Activated naive CD4-positive, alpha-beta T cell treated with anti-CD3 and anti-CD28 coated beads, Interleukin-2, amount 50 U/mL, for 24 hours (primary cell): Measurements from ENCODE around the gene MRGPRX3.
"Not testable (repeated sequence)": the region's sequence is repeated elsewhere in the genome, so short reads cannot be mapped to it uniquely, and the experiment has no call there.

Experiments
- H3K27ac Mint-ChIP-seq: one replicate; pipeline ENCODE4 v1.8.0; 2021; ENCODE audit warnings: mild to moderate bottlenecking, mixed read lengths
- H3K27me3 Mint-ChIP-seq: one replicate; pipeline ENCODE4 v1.8.0; 2021; ENCODE audit warnings: mixed read lengths
- H3K36me3 Mint-ChIP-seq: one replicate; pipeline ENCODE4 v1.8.0; 2021; ENCODE audit warnings: mixed read lengths
- H3K4me1 Mint-ChIP-seq: one replicate; pipeline ENCODE4 v1.8.0; 2021; ENCODE audit warnings: mixed read lengths
- H3K4me3 Mint-ChIP-seq: one replicate; pipeline ENCODE4 v1.8.0; 2021; ENCODE audit warnings: mild to moderate bottlenecking, mixed read lengths
- H3K9me3 Mint-ChIP-seq: one replicate; pipeline ENCODE4 v1.8.0; 2021; ENCODE audit warnings: mixed read lengths

MRGPRX3 gene

DNA sequence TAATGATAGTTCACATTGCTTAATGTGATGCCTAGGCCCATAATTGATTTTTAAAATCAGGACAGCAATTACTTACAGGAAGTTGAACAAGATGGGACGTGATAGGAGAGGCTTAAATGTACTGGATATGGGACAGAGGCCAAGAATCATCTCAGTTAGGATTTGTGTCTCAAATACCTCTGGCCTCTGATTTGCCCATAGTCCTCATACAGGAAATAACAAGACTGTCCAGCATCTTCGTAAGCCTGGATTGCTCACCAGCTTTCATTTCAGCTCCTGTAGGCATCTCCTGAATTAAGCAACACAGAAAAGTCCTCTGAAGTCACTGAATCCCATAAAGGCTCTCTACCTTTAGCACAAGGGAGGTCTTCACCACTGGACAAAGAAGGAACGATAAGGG is at the start of gene MRGPRX3:
Gene MRGPRX3, plus strand, starts transcription at position 231 of the 400 bp plus-strand sequence. CDS start 4,632 bp downstream, outside the sequence.
- Mint-ChIP-seq H3K9me3 (no peaks in the 10 kb centered on the region), H3K27ac (no peak within 1 kb of the TSS), H3K4me1 (no peaks in the 10 kb centered on the region), H3K4me3 (no peak within 1 kb of the TSS), H3K36me3 (no peaks in the 10 kb centered on the region), H3K27me3 (peaks cover 22% of the 10 kb centered on the region)

DNA sequence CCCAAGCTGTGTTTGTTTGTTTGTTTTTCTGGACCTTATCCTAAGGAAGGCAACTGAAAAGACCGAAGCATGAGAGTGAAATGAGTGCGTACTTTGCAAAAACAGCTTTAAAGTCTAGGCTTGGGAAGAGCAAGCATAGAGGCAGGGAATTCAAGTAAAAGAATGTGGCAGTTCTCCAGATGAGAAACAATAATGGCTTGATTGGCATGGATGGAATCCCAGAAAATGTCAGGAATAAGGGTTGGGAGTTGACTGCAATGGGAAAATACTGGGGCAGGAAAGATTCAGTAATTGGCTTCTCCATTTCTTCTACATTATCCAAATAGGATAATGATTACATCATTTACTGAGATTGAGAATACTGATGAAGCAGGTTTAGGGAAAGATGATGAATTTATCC is 44.0 kb upstream of the MRGPRX3 start:
- Mint-ChIP-seq H3K27me3 (no peaks in the 10 kb centered on the region), H3K9me3 (no peaks in the 10 kb centered on the region), H3K4me3 (no peak overlapping the region), H3K27ac (no peak overlapping the region), H3K36me3 (peaks cover 11% of the 10 kb centered on the region), H3K4me1 (peaks cover 7% of the 10 kb centered on the region)

DNA sequence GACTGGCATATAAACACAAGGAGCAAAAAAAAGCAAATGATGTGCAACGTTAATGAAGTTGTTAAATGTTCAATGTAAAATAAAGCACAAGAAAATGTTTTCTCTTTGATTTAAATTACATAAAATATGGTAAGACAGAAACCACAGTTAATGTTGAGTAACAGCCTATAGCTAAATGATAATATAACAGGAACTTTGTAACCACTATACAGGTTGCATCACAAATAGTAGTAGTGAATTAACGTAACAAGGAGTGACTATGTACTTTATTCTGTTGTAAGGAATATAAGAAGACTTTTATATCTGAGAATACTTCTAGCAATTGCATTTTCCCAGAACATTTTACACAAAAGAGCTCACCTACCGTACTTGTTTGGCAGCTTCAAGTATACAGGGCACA is 43.4 kb upstream of the MRGPRX3 start:
- peaks cover 9% of the 10 kb centered on the region for H3K36me3 Mint-ChIP-seq
- no peak overlapping the region for H3K27ac Mint-ChIP-seq
- H3K9me3 Mint-ChIP-seq, result no peaks in the 10 kb centered on the region
- H3K27me3 Mint-ChIP-seq, result no peaks in the 10 kb centered on the region
- no peak overlapping the region for H3K4me3 Mint-ChIP-seq
- H3K4me1 Mint-ChIP-seq, result peaks cover 7% of the 10 kb centered on the region

DNA sequence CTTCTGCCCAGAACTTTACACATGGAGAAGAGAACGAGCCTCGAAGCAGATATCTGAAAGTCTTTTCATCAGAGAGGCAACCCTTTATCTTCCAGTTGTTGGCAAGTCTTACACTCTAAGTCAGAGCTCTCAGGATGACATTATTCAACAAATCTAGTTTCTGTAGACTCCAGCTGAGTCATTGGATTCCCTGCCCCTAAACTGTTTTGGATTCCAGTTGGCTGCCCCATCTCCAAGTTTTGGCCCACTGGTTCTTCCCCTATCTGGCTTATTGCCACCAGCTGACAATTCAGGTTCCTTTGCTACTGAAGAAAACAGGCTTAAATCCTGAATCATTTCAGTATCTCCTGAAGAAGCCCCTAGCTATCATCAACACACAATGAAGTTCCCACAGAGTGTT is 40.6 kb upstream of the MRGPRX3 start:
- no peak overlapping the region for H3K27ac Mint-ChIP-seq

DNA sequence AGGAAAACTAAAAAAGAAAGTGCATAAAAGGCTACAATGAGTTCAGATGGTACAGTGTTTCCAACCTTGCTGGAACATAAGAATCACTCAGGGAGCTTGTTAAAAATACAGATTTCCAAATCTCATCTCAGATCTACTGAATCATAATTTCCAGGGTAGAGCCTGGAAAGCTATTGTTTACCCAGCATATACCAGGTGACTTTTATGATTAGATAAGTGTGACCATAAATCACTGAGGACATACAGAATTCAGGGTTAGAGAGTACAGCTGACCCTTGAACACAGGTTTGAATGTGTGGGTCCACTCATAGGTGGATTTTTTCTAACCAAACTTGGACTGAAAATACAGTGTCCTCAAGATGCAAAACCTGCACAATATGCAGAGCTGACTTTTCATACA is 38.4 kb upstream of the MRGPRX3 start:
- no peak overlapping the region for H3K4me3 Mint-ChIP-seq
- H3K36me3 Mint-ChIP-seq, result peaks cover 18% of the 10 kb centered on the region
- no peaks in the 10 kb centered on the region for H3K27me3 Mint-ChIP-seq
- H3K4me1 Mint-ChIP-seq, result peaks cover 13% of the 10 kb centered on the region
- H3K9me3 Mint-ChIP-seq, result no peaks in the 10 kb centered on the region
- no peak overlapping the region for H3K27ac Mint-ChIP-seq

More for the DNA sequence above, 40.6 kb upstream of the MRGPRX3 start:
- peaks cover 15% of the 10 kb centered on the region for H3K36me3 Mint-ChIP-seq
- H3K4me1 Mint-ChIP-seq, result peaks cover 13% of the 10 kb centered on the region
- H3K27me3 Mint-ChIP-seq, result no peaks in the 10 kb centered on the region
- no peak overlapping the region for H3K4me3 Mint-ChIP-seq
- H3K9me3 Mint-ChIP-seq, result no peaks in the 10 kb centered on the region

DNA sequence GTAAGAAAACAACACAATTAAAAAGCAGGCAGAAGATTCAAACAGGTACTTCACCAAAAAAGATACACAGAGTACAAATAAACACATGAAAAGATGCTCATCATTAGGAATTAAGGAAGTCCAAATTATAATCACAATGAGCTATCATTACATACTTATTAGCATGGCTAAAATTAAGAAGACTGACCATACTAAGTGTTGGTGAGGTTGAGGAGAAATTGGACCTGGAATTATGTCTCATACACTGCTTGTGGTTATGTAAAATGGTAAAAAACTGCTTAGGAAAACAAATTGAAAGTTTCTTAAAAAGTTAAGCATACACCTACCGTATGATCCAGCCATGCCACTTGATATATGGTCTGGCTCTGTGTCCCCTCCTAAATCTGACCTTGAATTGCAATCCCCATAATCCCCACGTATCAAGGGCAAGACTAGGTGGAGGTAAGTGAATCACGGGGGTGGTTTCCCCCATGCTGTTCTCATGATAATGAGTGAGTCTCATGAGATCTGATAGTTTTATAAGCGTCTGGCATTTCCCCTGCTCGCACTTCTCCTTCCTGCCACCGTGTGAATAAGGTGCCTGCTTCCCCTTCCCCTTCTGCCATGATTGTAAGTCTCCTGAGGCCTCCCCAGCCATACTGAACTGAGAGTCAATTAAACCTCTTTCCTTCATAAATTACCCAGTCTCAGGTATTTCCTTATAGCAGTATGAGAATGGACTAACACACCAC is 31.3 kb upstream of the MRGPRX3 start:
- H3K27me3 Mint-ChIP-seq, result no peaks in the 10 kb centered on the region
- H3K4me1 Mint-ChIP-seq, result peaks cover 52% of the 10 kb centered on the region
- peaks cover 18% of the 10 kb centered on the region for H3K36me3 Mint-ChIP-seq
- H3K4me3 Mint-ChIP-seq, result no peak overlapping the region
- H3K9me3 Mint-ChIP-seq, result no peaks in the 10 kb centered on the region
- peak overlapping the region; percentile 68 for H3K27ac Mint-ChIP-seq

DNA sequence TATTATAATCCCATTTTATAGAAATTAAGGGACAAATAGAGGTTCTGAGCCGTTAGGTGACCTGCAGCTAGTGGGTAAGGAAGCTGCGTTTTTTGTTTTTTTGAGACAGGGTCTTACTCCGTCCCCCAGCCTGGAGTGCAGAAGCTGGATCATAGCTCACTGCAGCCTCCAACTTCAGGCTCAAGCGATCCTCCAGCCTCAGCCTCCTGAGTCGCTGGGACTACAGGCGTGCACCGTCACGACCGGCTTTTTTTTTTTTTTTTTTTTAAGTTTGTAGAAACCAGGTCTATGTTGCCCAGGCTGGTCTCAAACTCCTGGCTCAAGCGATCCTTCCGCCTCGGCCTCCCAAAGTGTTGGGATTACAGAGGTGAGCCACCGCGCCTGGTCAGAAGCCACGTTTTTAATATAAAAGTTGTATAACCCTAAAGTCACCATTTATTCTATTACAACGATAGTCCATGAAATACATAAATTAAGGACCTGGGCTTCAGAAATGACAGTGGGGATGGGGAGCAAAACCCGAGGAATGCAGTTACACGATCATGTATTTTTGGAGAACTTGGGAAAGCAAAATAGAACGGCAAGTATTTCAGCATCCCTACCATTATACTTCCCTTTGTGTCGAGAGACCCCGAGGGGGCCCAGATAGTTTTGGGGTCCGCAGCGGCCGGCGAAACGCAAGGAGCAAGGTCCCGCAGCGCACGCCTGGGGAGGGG is 27.1 kb upstream of the MRGPRX3 start:
- H3K27ac Mint-ChIP-seq, result peak overlapping the region; percentile 93
- no peaks in the 10 kb centered on the region for H3K27me3 Mint-ChIP-seq
- peaks cover 13% of the 10 kb centered on the region for H3K36me3 Mint-ChIP-seq
- peaks cover 49% of the 10 kb centered on the region for H3K4me1 Mint-ChIP-seq
- H3K9me3 Mint-ChIP-seq, result no peaks in the 10 kb centered on the region
- H3K4me3 Mint-ChIP-seq, result peak overlapping the region; percentile 95

DNA sequence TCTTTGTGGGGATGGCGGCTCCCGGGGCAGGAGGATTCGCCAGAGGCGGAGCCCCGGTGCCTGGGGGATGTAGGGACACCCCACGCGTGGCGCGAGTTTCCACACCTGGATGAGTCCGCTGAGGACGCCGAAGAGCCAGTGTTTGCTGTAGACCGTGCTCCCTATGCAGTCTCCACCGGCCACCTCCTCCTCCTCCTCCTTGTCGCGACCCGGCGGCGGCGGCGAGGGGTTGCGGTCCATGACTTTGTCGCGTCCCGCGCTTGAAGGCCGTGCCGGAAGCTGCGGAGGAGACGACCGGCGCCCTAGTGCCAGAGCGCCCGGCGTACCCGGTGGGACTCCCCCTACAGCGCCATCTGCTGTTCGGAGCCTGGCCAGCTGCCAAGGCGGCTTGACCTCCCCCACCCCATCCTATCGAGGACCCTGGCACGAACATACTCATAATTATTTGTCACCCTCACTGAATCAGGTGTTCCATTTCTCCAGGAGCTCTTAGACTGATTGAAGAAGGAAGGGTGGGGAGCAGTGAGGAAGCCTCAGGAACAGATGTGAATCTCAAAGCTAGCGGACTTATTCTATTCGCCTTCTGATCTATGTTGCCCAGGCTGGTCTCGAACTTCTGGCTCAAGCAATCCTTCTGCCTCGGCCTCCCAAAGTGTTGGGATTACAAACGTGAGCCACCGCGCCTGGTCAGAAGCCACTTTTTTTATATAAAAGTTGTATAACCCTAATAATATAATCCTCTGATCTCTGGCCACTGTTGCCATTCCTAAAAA is 26.4 kb upstream of the MRGPRX3 start, which contains the start of gene SAAL1:
Gene SAAL1, minus strand, starts transcription at position 281 of the 773 bp plus-strand sequence. Its CDS starts 41 bp downstream, at position 240.
- Mint-ChIP-seq H3K27ac (peak within 1 kb of the TSS; percentile 93), H3K4me1 (peaks cover 43% of the 10 kb centered on the region), H3K9me3 (no peaks in the 10 kb centered on the region), H3K27me3 (no peaks in the 10 kb centered on the region), H3K4me3 (peak within 1 kb of the TSS; percentile 95), H3K36me3 (peaks cover 11% of the 10 kb centered on the region)

DNA sequence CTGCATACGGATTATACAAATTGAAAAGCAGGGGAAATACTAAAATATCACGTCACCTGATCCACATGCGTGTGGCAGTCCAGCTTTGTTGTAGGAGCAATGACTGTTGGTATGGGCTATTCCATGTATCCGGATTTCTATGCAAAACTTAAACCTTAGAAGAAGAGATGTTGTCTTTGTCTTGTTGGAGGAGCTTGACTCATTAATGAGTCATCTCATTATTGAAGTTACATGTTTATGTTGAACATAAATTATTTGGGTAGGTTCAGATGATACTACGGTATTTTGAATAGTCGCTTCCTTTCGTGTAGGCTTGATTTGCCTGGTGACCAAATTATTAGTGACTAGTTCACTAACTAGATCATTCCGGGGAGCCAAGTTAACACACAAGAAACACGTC is 25.7 kb upstream of the MRGPRX3 start:
- Mint-ChIP-seq H3K4me3 (peak overlapping the region; percentile 95), H3K4me1 (peaks cover 36% of the 10 kb centered on the region), H3K36me3 (peaks cover 5% of the 10 kb centered on the region), H3K27ac (no peak overlapping the region), H3K27me3 (no peaks in the 10 kb centered on the region), H3K9me3 (no peaks in the 10 kb centered on the region)

DNA sequence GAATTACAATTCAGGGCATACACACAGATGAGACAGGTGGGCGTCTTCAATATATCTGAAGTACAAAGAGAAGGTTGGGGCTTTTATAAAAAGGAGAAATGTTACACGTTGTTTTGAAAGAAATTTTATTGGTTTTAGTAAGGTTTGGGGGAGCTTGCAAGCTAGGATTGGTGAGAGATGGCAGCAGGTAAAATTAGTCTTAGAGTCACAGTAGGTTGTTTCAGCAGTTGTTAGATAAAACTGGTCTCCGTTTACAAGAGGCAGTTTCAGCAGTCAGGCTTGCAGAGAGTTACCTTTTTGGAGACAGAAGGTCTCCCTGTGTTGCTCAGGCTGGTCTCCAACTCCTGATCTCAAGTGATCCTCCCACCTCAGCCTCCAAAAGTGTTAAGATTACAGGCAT is 24.1 kb upstream of the MRGPRX3 start:
- Mint-ChIP-seq H3K4me3 (no peak overlapping the region), H3K27ac (no peak overlapping the region), H3K4me1 (peaks cover 28% of the 10 kb centered on the region), H3K27me3 (no peaks in the 10 kb centered on the region), H3K36me3 (peaks cover 2% of the 10 kb centered on the region), H3K9me3 (no peaks in the 10 kb centered on the region)

DNA sequence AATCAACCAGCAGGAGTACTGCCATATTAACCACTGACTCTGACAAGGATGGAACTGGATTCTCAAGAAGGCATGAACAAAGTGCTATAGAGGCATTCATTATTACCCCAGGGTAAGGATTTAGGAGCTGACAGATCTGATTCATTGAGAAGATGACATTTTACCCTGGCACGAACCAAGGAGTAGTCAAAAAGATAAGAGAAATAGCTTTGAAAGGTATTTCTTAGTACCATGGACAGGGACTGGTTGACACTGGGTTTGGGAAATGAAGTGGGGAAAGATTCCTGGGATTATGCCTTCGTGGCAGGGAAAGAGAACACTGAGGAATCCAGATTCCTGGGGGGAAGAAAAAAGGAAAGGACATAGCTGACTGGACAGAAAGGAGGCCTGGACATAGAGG is 21.4 kb upstream of the MRGPRX3 start:
- H3K36me3 Mint-ChIP-seq, result no peaks in the 10 kb centered on the region
- peaks cover 5% of the 10 kb centered on the region for H3K27me3 Mint-ChIP-seq
- no peaks in the 10 kb centered on the region for H3K9me3 Mint-ChIP-seq
- peaks cover 10% of the 10 kb centered on the region for H3K4me1 Mint-ChIP-seq
- H3K4me3 Mint-ChIP-seq, result no peak overlapping the region
- H3K27ac Mint-ChIP-seq, result no peak overlapping the region

DNA sequence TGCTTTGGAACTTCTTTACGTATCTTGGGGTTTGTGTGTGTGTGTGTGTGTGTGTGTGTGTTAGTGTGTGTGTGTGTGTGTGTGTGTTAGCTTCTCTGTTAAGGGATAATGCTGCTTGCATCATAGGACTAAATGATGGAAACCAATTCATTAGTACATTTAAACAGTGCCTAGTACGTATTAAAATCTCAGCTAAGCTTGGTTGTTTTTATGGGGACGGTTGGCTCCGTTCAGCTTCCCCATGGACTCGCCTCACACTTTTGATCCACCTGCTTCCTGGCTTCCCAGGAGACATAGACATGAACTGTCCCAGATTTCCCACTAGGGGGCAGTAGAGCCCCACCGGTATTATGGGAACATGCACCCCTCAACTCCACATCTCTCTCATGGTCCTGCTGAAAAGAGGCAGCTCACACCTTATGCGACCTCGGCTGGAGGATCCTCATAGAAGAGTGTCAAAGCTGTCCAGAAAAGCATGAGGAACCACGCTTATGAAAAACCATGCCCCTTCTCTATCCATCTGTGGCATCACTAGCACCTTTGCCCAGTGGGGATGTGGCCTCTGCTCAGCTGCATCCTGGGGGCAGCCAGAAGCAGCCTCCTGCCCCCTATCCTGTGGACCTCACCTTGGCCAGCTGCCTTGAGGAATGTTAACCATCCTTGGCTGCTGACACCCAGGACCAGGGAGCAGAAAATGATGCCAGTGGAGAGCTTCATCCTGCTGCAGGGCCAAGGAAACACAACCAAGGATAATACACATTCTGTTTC is 16.8 kb upstream of the MRGPRX3 start:
- no peaks in the 10 kb centered on the region for H3K9me3 Mint-ChIP-seq
- H3K36me3 Mint-ChIP-seq, result no peaks in the 10 kb centered on the region
- no peak overlapping the region for H3K27ac Mint-ChIP-seq
- no peaks in the 10 kb centered on the region for H3K4me1 Mint-ChIP-seq
- H3K27me3 Mint-ChIP-seq, result peaks cover 5% of the 10 kb centered on the region
- H3K4me3 Mint-ChIP-seq, result no peak overlapping the region

DNA sequence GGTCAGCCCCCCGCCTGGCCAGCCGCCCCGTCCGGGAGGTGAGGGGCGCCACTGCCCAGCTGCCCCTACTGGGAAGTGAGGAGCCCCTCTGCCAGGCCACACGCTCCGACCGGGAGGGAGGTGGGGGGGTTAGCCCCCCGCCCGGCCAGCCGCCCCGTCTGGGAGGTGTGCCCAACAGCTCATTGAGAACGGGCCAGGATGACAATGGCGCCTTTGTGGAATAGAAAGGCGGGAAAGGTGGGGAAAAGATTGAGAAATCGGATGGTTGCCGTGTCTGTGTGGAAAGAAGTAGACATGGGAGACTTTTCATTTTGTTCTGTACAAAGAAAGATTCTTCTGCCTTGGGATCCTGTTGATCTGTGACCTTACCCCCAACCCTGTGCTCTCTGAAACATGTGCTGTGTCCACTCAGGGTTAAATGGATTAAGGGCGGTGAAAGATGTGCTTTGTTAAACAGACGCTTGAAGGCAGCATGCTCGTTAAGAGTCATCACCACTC is 11.0 kb upstream of the MRGPRX3 start:
- not testable (repeated sequence) for H3K4me1 Mint-ChIP-seq, H3K36me3 Mint-ChIP-seq, H3K27ac Mint-ChIP-seq, H3K27me3 Mint-ChIP-seq, H3K9me3 Mint-ChIP-seq, H3K4me3 Mint-ChIP-seq

DNA sequence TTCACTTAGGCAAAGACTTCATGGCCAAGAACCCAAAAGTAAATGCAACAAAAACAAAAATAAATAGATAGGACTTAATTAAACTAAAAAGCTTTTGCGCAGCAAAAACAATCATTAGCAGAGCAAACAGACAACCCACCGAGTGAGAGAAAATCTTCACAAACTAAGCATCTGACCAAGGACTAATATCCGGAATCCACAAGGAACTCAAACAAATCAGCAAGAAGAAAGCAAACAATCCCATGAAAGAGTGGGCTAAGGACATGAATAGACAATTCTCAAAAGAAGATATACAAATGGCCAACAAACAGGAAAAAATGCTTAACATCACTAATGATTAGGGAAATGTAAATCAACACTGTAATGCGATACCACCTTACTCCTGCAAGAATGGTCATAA is 1.3 kb upstream of the MRGPRX3 start:
- H3K4me1 Mint-ChIP-seq, H3K4me3 Mint-ChIP-seq, H3K27ac Mint-ChIP-seq, H3K9me3 Mint-ChIP-seq, H3K36me3 Mint-ChIP-seq: not testable (repeated sequence)
- H3K27me3 Mint-ChIP-seq, result peaks cover 24% of the 10 kb centered on the region

DNA sequence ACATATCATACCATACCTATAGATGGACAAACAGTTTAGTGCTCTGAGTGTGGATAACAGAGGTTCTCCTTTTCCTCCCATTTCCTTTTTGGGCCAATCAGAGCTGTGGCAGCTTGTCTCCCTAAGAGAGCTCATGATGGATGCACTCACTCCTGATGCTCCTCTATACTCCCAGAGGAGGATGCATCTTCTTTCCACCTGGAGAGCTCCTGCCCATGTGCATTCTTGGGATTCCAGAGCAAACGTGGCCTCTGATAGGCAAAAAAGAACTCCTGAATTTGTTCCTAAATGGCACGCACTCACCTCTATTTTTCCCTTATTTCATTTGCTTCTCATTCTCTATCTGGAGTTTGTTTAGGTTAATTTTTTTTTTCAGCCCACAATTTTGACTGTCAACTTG is 2.9 kb downstream of the MRGPRX3 start:
- Mint-ChIP-seq H3K27me3 (peaks cover 10% of the 10 kb centered on the region), H3K36me3 (no peaks in the 10 kb centered on the region), H3K9me3 (no peaks in the 10 kb centered on the region), H3K4me1 (no peaks in the 10 kb centered on the region), H3K27ac (no peak overlapping the region), H3K4me3 (no peak overlapping the region)
